Measurements from ENCODE around the gene P3H3.

GRCh38 chr12:6873094-6874014, 45.1 kb downstream of the P3H3 start, which contains the start of gene SPSB2:
- peak; percentile 43 to 76 for TF ChIP-seq POLR2A (IDR thresholded peaks at IDR 0.05)
- TF ChIP-seq CTCF (IDR thresholded peaks at IDR 0.05) = peak in 2 of 4 experiments; percentile 13 to 30

All from uterus (tissue), 2 donors.